Activated CD8-positive, alpha-beta memory T cell treated with anti-CD3 and anti-CD28 coated beads for 48 hours (primary cell): ENCODE results near the gene UHRF2.
"Not testable (repeated sequence)": the region's sequence is repeated elsewhere in the genome, so short reads cannot be mapped to it uniquely, and the experiment has no call there.

Experiments used
- DNase-seq, 3 experiments: peaks; one replicate each; pipeline ENCODE4 v3.0.0-alpha.2; 2020; ENCODE audit warnings: low read depth in 2 of 3, low spot score in 2 of 3

Gene UHRF2

GRCh38 chr9:6426117-6426516, 13.1 kb downstream of the UHRF2 start:
- DNase-seq: no peak

- no peak for DNase-seq
Observed at GRCh38 chr9:6428940-6429889, 16.2 kb downstream of the UHRF2 start.

GRCh38 chr9:6431038-6431437, 18.0 kb downstream of the UHRF2 start:
- DNase-seq: no peak

- DNase-seq: no peak
Observed at GRCh38 chr9:6433410-6433809, 20.4 kb downstream of the UHRF2 start.

GRCh38 chr9:6439051-6439703, 26.2 kb downstream of the UHRF2 start:
- no peak for DNase-seq

- no peak for DNase-seq
Observed at GRCh38 chr9:6440405-6440804, 27.4 kb downstream of the UHRF2 start.

- DNase-seq: no peak
Observed at GRCh38 chr9:6441269-6441668, 28.3 kb downstream of the UHRF2 start.

- DNase-seq: no peak
Observed at GRCh38 chr9:6443661-6444060, 30.7 kb downstream of the UHRF2 start.

- DNase-seq: no peak
Observed at GRCh38 chr9:6444128-6444527, 31.1 kb downstream of the UHRF2 start.

GRCh38 chr9:6449086-6449485, 36.1 kb downstream of the UHRF2 start:
- DNase-seq: no peak

GRCh38 chr9:6449645-6450044, 36.6 kb downstream of the UHRF2 start:
- DNase-seq: no peak

- no peak for DNase-seq
Observed at GRCh38 chr9:6450641-6451375, 37.8 kb downstream of the UHRF2 start.

- not testable (repeated sequence) for DNase-seq
Observed at GRCh38 chr9:6455292-6455691, 42.3 kb downstream of the UHRF2 start.

GRCh38 chr9:6458704-6459103, 45.7 kb downstream of the UHRF2 start:
- DNase-seq: not testable (repeated sequence)

GRCh38 chr9:6459718-6460117, 46.7 kb downstream of the UHRF2 start:
- no peak for DNase-seq

GRCh38 chr9:6460189-6460768, 47.3 kb downstream of the UHRF2 start:
- DNase-seq: no peak

GRCh38 chr9:6461619-6462018, 48.6 kb downstream of the UHRF2 start:
- no peak for DNase-seq

- DNase-seq: no peak
Observed at GRCh38 chr9:6467006-6467625, 54.1 kb downstream of the UHRF2 start.

- no peak for DNase-seq
Observed at GRCh38 chr9:6471231-6471850, 58.3 kb downstream of the UHRF2 start.

- DNase-seq: no peak
Observed at GRCh38 chr9:6473151-6473550, 60.2 kb downstream of the UHRF2 start.
